Inflammatory macrophage treated with lipopolysaccharide for 1 hour (primary cell): ENCODE measurements around the gene TBL1XR1.
A peak's percentile ranks its signal among the peaks of the same experiment; 100 is the strongest.
"Not testable (repeated sequence)": the region's sequence is repeated elsewhere in the genome, so short reads cannot be mapped to it uniquely, and the experiment has no call there.

Experiments
- DNase-seq, 2 donors: peaks; one replicate each; pipeline ENCODE4 v3.0.0-alpha.2; 2020 to 2022

Gene TBL1XR1

DNA sequence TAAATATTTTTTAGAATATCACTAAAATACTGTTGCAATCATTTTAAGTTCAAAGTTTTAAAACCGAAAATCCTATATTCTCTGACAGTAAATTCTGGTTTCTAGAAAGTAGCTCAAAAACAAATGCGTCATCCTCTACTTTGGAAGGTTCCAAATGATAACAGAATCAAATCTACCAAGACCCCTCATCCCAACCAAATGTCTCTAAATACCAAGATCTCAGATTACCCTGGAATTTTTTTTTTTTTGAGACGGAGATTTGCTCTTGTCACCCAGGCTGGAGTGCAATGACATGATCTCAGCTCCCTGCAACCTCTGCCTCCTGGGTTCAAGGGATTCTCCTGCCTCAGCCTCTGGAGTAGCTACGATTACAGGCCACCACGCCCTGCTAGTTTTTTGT is 16.8 kb downstream of the TBL1XR1 start:
- DNase-seq = no peak

DNA sequence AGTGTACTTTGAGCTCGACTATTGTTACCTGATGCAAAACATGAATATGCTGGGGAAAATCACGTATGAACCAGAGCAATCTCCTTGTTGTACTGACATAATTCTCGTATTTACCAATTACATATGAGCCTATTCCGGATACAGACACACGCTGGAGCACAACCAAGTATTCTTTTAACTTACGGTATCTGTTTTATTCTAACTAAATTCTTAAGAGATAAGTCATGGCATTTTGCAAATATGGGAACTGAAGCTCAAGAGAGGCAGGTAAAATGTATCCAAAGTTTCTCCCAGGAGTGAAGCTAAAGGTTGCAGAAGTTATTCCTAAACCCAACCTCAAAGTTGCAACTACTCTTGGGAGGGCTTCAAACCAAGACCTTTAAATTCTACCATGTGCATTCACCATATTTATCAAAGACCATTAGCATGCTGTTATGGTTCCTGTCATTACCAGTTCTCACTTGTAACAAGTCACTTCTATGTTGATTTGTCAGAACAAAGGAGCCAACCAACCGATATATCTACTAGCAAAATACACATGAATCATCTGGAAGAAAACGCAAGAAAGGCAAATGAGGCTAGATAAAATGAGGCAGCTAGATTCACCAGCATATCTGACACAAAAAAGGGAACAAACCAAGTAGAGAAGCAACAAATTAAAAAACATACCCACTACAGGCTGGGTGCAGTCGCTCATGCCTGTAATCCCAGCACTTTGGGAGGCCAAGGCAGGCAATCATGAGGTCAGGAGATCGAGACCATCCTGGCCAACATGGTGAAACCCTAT is 17.8 kb downstream of the TBL1XR1 start:
- no peak for DNase-seq

DNA sequence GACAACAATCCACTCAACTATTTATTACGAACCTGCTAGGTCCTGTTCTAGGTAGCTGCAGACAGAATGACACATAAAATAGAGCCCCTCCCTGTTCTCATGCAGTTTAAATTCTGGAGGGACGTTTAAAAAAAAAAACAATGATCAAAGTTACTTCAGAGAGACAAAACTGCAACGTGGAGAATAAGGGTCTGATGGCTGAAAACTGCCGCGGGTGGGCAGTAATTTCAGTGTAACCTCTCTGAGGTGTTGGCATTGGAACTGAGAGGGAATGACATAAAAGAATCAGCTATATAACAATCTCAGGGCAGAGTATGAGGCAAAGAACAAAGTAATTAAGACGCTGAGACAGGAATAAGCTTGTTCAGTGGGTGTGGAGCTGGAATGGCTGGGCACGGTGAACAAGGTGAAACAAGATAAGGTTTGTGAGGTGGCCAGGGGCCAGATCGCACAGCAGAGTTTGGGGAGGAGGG is 19.5 kb downstream of the TBL1XR1 start:
- DNase-seq = no peak

DNA sequence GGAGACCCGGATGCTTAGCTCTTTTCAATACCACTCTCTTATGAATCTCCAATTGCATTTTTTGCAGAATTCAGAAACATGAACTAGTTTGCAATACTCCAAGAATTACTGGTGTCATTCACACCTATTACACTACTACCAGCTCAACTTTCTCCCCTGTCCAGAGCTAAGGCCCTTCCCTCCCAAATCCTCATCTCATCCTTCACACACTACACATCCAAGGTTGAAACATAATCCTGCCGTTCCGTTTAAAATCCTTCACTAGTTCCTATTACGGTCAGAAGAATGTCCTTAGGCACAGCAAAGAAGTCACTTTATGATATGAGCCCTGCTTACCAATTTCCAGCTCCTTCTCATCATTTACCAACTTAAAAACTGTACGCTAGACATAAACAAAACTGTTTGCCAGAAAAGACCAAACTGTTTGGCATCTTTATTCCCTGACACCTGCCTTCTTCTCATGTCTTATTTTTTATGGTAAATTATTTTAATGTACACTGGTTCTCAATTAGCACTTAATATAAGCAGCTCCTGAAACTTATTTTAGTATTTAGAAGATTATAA is 22.6 kb downstream of the TBL1XR1 start:
- no peak for DNase-seq

DNA sequence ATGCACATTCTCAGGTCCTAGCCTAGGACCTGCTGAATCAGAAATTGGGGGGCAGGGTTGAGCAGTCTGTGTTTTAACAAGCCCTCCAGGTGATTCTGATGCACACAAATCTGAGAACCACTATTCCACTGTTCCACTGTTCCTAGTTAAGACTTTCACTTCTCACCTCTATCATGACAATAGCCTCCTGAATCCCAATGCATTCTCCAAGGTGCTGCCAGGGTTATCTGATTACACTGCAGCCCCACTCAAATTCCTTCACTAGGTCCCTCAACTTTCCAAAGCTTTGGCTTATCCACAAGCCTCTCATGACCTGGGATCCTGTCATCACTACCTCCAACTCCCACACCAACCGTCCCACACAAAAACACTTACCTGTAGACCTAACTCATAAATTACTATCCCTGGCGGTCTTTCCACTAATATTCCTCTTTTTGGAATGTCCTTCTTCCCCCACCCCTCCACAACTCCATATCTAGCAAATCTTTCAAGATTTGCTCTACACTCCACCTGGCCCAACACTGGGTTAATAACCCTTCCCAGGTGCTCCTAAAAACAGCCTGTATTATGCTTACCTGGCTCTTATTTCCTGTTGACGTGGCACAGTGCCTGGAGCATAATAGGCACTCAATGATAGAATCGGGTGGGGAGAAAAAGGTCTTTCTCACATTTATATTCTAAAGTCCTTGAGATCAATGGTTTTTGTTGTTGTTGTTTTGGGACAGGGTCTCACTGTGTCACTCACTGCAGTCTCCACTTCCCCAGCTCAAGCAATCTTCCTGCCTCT is 27.2 kb downstream of the TBL1XR1 start:
- DNase-seq = no peak

DNA sequence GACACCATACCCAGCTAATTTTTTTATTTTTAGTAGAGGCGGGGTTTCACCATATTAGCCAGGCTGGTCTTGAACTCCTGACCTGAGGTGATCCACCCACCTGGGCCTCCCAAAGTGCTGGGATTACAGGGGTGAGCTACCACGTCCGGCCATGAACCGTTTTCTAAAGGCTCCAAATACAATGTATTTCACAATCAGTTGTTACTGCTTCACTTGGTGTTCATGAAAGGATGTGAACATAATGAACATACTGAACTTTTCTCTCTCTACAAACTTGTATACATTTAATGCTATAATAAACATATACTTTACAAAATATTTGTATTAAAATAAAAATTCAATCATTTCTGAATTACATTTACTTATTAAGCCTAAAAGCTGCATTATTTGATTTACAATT is 28.9 kb downstream of the TBL1XR1 start:
- DNase-seq = no peak

DNA sequence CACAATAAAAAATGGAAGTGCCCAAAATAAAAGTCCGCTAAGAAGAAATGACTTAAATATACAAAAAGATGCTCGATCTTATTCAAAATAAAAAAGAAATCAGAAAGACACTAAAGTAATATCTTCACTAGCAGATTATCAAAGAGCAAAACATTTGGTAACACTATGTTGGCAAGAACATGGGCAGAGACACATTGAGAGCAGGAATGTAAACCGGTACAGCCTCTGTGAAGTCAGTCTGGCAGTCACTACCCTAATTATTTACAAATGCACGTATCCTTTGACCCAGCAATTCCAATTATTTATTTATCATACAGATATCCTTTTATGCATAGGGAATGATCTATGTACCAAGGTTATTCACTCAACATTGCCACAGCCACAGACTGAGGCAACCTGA is 34.5 kb downstream of the TBL1XR1 start:
- DNase-seq = no peak

DNA sequence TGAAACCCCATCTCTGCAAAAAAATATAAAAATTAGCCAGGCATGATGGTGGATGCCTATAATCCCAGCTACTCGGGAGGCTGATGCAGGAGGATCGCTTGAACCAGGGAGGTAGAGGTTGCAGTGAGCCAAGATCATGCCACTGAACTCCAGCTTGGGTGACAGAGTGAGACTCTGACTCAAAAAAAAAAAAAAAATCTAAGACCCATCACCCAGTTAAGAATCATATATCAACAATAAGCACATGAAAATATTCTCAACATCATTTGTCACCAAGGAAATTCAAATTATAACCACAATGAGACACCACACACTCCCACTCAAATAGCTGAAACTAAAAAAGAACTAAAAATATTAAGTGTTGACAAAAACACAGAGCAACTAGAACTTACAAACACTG is 35.7 kb downstream of the TBL1XR1 start:
- DNase-seq = not testable (repeated sequence)

DNA sequence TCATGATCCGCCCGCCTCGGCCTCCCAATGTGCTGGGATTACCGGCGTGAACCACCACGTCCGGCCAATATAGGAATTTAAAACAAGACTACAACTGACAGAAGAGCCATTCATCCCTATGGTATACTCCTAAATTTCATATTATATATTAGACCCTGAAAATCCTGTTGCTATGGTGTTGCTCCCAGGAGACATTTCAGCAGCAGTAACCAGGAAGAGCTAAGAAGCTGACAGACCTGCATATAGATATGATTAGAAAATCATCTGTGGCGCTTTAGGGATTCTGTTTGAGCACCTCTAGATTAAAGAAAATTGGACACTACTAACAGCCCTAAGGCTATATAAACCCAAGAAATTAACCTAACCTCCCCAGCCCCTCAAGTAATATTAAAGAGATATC is 38.8 kb downstream of the TBL1XR1 start:
- no peak for DNase-seq

DNA sequence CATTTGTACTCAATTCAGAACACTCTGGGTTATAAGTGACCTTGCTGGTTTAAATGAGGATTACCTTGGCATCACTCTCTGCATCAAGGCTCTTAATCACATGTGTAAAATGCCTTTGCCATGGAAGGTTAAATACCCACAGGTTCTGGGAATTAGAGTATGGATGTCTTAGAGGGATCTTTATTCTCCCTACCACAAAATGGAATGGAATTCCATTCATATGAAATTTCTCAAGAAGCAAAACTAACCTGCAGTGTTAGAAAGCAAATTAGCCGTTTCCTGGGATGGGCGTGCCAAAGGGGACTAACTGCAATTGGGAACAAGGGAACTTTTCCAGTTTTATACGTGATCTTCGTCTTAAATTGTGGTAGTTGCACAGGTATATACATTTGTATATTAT is 39.8 kb downstream of the TBL1XR1 start:
- DNase-seq = no peak

DNA sequence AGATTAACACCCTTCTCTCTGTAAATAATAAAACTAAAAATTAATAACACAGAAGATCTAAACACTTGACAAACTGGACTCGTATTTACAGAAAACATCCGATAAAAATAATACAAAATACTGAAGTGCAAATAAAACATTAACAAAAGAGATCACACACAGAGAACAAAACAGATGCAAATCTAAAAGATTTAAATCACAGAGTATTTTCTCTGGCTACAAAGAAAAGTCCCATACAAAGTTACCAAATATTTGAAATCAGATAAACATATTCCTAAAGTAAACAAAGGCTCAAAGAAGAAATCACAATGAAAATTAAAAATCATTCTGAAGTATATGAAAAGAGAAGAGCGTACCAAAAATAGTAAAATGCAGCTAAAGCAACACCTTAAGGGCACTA is 42.5 kb downstream of the TBL1XR1 start:
- DNase-seq = no peak

DNA sequence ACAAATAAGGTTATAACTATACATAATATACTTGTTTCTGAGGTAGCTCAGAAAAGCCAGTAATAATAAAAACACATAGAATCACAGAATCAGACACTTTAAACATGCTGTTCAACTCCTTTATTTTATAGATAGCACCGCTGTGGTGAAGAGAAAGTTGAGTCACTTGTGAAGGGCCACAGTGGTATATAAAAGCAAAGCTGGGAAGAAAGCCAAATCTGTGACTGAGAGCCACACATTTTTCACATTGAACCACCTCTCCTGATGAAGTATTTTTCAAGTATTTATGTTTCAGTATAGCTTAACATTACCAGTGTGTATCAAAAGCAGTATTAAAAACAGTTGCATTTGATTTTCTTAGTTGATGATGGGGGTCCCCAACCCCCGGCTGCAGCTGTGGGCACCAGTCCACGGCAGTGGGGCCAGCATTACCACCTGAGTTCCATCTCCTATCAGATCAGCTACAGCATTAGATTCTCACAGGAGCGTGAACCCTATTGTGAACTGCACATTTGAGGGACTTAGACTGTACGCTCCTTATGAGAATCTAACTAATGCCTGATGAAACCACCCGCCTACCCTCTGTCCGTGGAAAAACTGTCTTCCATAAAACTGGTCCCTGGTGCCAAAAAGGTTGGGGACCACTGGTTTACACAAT is 46.2 kb downstream of the TBL1XR1 start:
- DNase-seq = no peak

DNA sequence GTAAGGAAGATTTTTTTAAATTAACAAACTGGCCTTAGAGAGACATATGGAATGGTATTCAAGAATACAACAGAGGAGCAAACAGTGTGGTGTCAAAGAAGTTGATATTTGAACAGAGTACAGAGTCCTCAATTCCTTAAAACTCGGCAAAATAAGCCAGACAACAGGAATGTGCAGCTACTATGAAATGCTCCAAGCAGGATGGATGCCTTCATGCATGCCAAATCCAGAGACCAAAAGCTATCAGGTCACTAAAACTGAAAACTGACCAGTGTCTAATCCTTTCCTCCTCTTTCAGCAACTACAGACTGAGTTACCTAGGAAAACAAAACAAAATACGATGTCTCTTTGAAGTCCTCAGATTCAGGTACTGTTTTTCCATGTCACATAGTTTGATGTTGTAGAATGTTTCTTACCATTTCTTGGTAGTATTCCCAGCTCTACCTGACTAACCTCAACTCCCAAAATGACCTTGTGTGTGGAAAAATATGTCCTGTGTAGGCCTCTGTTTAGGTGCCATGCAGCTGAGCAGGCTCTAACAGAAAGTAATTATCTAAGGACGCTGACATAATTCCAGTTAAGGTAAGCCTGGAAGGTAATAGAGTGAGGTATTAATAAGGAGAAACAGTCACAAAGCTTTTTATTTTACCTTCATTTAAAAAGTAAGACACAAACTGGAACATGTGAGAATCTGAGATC is 46.9 kb downstream of the TBL1XR1 start:
- no peak for DNase-seq

DNA sequence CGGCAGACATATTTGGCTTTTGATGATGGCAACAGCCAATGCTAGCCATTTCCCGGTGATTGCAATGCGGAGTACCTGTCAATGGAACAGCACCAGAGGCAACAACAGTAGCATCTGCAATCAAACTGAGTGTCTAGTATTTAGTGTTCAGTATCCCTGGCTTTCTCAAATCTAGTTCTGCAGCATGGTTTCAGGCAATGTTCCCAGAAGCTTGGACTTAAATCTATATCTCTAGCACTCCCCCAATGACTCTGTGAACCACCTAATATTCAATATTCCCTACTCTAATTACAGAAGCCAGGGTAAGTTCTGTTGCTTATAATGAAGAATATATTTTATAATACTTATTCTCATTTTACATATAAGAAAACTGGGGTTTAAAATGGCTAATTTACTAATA is 48.2 kb downstream of the TBL1XR1 start:
- DNase-seq = no peak

DNA sequence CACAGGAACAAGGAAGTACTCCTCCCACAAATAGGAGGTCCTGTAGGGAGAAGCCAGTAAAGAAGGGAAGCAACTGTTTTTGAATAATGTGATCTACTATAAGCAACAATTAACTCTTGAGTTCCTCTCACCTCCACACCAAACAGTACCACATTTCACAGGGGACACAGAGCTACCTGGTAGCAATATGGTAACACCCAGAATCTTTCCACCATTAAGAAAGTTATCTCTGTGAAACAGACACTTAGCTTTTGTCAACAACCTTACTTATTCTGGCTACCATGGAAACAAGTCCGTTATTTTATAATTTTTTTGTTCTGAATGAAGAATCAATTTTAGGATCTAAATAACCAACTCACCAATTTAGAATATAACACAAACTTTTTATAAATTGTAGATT is 49.5 kb downstream of the TBL1XR1 start:
- DNase-seq = no peak

DNA sequence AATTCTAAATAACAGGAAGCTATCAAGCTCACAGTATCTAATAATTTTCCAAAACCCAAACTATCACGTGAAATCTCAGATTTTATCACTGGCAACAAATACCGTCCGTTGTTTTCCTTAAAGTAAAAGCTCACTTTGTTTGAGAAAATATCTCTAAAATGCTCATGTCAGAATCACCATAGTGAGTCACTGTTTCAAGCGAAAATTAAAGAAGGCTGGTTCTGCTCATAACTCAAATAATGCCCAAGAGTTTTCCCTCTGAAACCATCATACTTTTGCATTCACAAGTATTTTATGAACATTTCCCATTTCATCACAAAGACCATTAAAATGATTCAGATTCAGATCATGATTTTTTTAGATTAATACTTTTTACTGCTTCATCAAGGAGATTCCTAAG is 50.6 kb downstream of the TBL1XR1 start:
- DNase-seq = no peak

DNA sequence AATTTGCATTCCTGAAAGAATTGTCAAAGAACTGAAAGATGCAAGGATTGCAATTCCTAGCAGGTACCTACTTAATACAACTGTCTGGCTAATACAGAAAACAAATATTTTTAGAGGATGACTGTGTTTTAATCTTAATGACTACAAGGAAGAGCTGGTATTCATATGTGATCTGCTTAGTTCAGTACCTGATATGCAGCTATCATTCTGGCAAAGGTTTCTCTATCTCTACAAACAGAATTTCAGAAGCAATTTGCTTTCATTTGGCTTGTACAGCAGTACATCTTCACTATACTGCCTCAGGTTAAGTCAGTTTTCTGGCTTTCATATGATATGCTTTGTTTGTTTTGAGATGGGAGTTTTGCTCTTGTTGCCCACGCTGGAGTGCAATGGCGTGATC is 51.3 kb downstream of the TBL1XR1 start:
- DNase-seq = no peak

DNA sequence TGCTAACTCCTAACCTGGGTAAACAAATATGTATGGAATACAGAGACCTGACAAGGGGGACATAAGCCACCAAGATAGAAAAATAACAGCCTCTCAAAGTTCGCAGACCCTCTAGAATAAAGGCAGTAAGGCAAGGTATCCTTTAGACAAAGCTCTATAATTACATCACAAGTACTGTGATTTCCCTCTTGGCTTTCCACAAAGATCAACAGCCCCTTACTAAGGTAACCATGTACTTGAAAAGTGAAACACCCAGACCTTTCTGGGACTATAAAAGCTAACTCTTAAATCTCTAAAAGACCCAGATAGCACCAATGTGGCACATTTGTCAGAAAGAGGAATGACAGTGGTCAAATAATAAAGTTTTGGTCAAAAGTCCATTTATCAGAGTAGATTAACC is 51.9 kb downstream of the TBL1XR1 start:
- no peak for DNase-seq

DNA sequence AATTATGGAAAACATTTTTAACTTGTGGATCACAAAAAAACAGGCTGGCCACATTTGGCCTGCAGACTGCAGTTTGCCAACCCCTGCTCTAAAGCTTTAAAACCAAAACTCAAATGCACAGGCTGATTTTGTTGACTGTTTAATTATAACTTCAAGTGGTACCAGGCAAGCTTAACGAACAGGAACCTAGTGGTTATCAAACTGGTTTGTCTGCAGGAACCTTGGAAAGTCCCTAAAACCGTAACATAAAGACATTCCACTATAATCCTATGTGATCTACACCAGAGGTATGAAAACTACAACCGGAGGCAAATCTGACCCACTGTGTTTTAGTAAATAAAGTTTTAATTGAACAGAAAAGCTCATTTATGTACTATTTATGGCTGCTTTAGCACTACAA is 52.4 kb downstream of the TBL1XR1 start:
- peak; percentile 30 to 35 for DNase-seq

DNA sequence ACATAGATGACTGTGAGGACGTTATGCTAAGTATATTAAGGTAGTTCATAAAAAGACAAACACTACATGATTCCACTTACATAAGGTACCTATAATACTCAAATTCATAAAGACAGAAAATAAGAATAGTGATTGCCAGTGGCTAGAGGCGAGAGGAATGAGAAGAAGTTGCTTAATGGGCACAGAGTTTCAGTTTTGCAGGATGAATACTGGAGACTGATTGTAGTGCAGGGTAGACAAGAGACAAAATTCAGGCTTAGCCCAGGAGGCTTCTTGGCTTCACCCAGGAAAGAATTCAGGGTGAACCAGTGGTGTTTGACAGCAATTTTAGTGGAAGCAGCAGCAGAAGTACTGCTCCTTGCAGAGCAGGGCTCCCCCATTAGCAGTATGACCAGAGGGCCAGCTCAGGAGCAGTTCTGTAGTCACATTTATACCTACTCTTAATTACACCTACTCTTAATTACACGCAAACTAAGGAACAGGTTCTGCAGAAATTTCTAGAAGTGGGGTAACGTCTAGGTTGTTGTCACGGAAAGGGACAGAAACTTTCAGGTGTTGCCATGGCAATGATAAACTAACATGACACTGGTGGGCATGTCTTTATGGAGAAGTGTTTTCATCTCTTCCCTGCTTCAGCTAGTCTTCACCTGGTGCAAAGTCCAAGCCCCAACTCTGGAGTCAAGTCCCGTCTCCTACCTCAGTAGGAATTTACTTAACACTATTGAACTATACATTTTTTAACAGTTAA is 55.2 kb downstream of the TBL1XR1 start:
- DNase-seq = no peak

DNA sequence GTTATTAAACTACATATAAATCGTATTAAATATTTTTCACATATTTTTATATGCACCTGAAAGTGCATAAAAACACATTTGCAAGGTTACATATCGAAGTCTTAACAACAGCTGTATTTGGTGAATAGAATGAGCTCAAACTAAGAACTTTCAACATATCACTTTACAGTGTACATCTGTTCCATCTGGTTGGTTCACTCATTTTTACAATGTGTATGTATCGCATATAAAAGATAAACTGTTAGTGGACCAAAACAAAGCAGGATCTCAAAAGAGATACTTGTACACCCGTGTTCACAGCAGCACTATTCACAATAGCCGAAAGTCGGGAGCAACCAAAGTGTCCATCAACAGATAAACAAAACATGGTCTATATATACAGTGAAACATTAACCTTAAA is 55.8 kb downstream of the TBL1XR1 start:
- no peak for DNase-seq

DNA sequence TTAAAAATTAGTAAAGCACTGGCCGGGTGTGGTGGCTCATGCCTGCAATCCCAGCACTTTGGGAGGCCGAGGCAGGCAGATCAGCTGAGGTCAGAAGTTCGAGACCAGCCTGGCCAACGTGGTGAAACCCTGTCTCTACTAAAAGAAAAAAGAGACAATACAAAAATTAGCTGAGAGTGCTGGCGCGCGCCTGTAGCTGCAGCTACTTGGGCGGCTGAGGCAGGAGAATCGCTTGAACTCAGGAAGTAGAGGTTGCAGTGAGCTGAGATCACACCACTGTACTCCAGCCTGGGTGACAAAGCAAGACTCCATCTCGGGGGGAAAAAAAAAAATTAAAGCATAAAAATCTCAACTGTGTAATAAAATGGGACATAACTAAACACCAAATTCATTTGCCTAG is 58.1 kb downstream of the TBL1XR1 start:
- not testable (repeated sequence) for DNase-seq
